ENCODE data around the gene RTF2. TPM values are rescaled to one million over a fixed set of nuclear protein-coding genes. Genes with fewer than 3 reads are reported as not detected.
"Not testable (repeated sequence)": the region's sequence is repeated elsewhere in the genome, so short reads cannot be mapped to it uniquely, and the experiment has no call there.

RTF2 gene
- total and polyA plus RNA-seq, 2 experiments from 2014 or later: 59.2 to 95.3 TPM

DNA sequence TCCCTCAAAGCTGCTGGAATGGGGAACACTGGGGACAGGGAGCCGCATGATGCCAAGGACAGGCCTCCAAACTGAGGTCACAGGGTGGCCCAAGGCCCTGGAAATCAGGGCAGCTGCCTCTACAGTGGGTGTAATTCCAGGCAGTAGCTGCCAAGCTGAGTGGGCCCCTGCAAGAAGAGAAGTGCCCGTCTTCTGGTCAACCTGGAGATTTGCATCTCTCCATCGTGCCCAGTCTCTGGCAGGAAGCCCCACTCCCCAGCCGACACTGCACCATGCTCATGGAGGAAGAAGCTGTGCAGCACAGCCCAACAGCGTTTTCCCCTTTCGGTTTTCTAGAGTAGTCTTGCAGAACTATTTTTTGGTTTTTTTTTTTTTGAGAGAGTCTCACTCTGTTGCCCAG is 53.9 kb downstream of the RTF2 start:
- H3K27ac ChIP-seq: no peak overlapping the region
- H4K20me1 ChIP-seq (ENCODE audit: insufficient read depth, poor library complexity, severe bottlenecking): no peaks in the 10 kb centered on the region
- no peaks in the 10 kb centered on the region for H3K36me3 ChIP-seq (replicated peaks; ENCODE audit: insufficient read depth, low read depth)
- H3K4me1 ChIP-seq (ENCODE audit: insufficient read depth): no peaks in the 10 kb centered on the region
- no peak overlapping the region for H3K4me3 ChIP-seq
- WGBS (ENCODE audit: low lambda C conversion rate, missing lambda C conversion rate): 96% methylated on average over 6 of the region's 6 CpGs
- H3K9me2 ChIP-seq (replicated peaks; ENCODE audit: insufficient read depth): no peaks in the 10 kb centered on the region
- no peak overlapping the region for H2AFZ ChIP-seq
- H3K79me2 ChIP-seq: no peaks in the 10 kb centered on the region
- no peak for DNase-seq (ENCODE audit: low spot score)
- peaks cover 5% of the 10 kb centered on the region for H3K9me3 ChIP-seq (ENCODE audit: low read depth)
- TF ChIP-seq EZH2phosphoT487 (IDR thresholded peaks at IDR 0.05; ENCODE audit: low read depth, severe bottlenecking, unreplicated experiment) (no peak), EZH2 (IDR thresholded peaks at IDR 0.05; ENCODE audit: borderline replicate concordance) (no peak)
- TF ChIP-seq, protein P1, sequence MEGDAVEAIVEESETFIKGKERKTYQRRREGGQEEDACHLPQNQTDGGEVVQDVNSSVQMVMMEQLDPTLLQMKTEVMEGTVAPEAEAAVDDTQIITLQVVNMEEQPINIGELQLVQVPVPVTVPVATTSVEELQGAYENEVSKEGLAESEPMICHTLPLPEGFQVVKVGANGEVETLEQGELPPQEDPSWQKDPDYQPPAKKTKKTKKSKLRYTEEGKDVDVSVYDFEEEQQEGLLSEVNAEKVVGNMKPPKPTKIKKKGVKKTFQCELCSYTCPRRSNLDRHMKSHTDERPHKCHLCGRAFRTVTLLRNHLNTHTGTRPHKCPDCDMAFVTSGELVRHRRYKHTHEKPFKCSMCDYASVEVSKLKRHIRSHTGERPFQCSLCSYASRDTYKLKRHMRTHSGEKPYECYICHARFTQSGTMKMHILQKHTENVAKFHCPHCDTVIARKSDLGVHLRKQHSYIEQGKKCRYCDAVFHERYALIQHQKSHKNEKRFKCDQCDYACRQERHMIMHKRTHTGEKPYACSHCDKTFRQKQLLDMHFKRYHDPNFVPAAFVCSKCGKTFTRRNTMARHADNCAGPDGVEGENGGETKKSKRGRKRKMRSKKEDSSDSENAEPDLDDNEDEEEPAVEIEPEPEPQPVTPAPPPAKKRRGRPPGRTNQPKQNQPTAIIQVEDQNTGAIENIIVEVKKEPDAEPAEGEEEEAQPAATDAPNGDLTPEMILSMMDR (IDR thresholded peaks at IDR 0.05; ENCODE audit: poor library complexity): no peak
- H3K27me3 ChIP-seq: no peaks in the 10 kb centered on the region
- H3K4me2 ChIP-seq: no peak overlapping the region

DNA sequence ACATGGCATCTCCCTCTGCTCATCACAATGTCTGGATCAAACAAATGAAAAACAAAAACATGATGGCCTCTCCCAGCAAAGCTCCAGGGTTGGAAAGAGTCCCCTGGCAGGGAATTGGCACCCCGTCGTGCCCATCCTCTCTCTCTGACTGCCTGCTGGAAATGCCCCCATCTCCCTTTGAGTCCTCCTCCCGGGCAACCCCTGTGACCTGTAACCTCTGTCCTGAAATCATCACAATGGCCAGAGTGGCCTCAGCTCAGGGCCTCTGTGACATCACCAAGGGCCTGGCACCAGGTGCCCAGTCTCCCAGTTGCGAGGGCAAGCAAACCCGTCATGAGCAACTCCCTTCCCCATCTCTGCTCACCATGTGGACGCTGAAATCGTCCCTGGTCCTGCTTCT is 56.0 kb downstream of the RTF2 start, which contains the start of gene FAM209A:
FAM209A (plus strand) TSS at position 301 of the 400 bp plus-strand sequence; CDS start at position 366, 65 bp downstream.
- WGBS (ENCODE audit: low lambda C conversion rate, missing lambda C conversion rate): 94% methylated on average over 7 of the region's 7 CpGs
- not testable (repeated sequence) for H3K9me2 ChIP-seq (replicated peaks; ENCODE audit: insufficient read depth); H3K27me3 ChIP-seq; H3K27ac ChIP-seq; H3K4me1 ChIP-seq (ENCODE audit: insufficient read depth); H4K20me1 ChIP-seq (ENCODE audit: insufficient read depth, poor library complexity, severe bottlenecking); H3K79me2 ChIP-seq; H3K4me2 ChIP-seq; H2AFZ ChIP-seq; H3K36me3 ChIP-seq (replicated peaks; ENCODE audit: insufficient read depth, low read depth); DNase-seq (ENCODE audit: low spot score); H3K4me3 ChIP-seq; H3K9me3 ChIP-seq (ENCODE audit: low read depth)

DNA sequence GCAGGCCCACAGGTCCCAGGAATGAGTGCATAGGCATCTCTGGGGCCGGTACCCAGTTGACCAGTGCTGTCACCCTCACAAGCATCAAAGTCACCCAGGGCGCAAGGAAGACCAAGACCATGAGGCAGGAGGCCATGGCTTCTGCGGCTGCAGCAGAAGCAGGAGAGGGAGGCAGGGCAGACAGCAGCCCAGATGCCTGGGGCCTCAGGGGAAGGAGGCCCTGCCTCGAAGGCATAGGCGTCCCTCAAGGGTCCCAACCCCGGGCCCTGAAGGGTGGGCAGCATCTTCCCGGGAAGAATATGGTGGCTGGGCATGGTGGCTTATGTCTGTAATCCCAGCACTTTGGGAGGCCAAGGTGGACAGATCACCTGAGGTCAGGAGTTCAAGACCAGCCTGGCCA is 59.1 kb downstream of the RTF2 start:
- Histone ChIP-seq H3K27me3 (no peaks in the 10 kb centered on the region), H3K4me1 (ENCODE audit: insufficient read depth) (no peaks in the 10 kb centered on the region), H3K9me2 (replicated peaks; ENCODE audit: insufficient read depth) (no peaks in the 10 kb centered on the region), H2AFZ (no peak overlapping the region), H3K9me3 (ENCODE audit: low read depth) (no peaks in the 10 kb centered on the region), H3K4me3 (no peak overlapping the region), H3K79me2 (no peaks in the 10 kb centered on the region), H3K4me2 (no peak overlapping the region), H4K20me1 (ENCODE audit: insufficient read depth, poor library complexity, severe bottlenecking) (no peaks in the 10 kb centered on the region), H3K36me3 (replicated peaks; ENCODE audit: insufficient read depth, low read depth) (no peaks in the 10 kb centered on the region), H3K27ac (no peak overlapping the region)
- 96% methylated on average over 7 of the region's 7 CpGs for WGBS (ENCODE audit: low lambda C conversion rate, missing lambda C conversion rate)
- no peak for TF ChIP-seq EZH2phosphoT487 (IDR thresholded peaks at IDR 0.05; ENCODE audit: low read depth, severe bottlenecking, unreplicated experiment)
- TF ChIP-seq, protein P1 (IDR thresholded peaks at IDR 0.05; ENCODE audit: poor library complexity): no peak
- TF ChIP-seq EZH2 (IDR thresholded peaks at IDR 0.05; ENCODE audit: borderline replicate concordance): no peak
- DNase-seq (ENCODE audit: low spot score): no peak

DNA sequence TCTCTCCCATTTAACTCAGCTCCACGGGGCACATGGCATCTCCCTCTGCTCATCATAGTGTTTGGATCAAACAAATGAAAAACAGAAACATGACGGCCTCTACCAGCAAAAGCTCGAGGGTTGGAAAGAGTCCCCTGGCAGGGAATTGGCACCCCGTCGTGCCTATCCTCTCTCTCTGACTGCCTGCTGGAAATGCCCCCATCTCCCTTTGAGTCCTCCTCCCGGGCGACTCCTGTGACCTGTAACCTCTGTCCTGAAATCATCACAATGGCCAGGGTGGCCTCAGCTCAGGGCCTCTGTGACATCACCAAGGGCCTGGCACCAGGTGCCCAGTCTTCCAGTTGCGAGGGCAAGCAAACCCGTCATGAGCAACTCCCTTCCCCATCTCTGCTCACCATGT is 64.5 kb downstream of the RTF2 start, which contains the start of gene FAM209B:
FAM209B (plus strand) TSS at position 301 of the 400 bp plus-strand sequence; CDS start at position 397, 96 bp downstream.
- not testable (repeated sequence) for DNase-seq (ENCODE audit: low spot score); H4K20me1 ChIP-seq (ENCODE audit: insufficient read depth, poor library complexity, severe bottlenecking); H3K4me3 ChIP-seq; H3K4me1 ChIP-seq (ENCODE audit: insufficient read depth); H3K27me3 ChIP-seq; H3K9me2 ChIP-seq (replicated peaks; ENCODE audit: insufficient read depth); H3K9me3 ChIP-seq (ENCODE audit: low read depth); H3K4me2 ChIP-seq; H2AFZ ChIP-seq; H3K36me3 ChIP-seq (replicated peaks; ENCODE audit: insufficient read depth, low read depth); H3K79me2 ChIP-seq; H3K27ac ChIP-seq
- 92% methylated on average over 7 of the region's 9 CpGs for WGBS (ENCODE audit: low lambda C conversion rate, missing lambda C conversion rate)

Measured in hepatocyte (in vitro differentiated cells).